Measurements from ENCODE around the gene TAF15. TPM values are rescaled to one million over a fixed set of nuclear protein-coding genes. Genes with fewer than 3 reads are reported as not detected.

The TAF15 gene
- total RNA-seq, 6 experiments from 2014 or later: 41.3 to 75.8 (median 65.4) TPM

DNA sequence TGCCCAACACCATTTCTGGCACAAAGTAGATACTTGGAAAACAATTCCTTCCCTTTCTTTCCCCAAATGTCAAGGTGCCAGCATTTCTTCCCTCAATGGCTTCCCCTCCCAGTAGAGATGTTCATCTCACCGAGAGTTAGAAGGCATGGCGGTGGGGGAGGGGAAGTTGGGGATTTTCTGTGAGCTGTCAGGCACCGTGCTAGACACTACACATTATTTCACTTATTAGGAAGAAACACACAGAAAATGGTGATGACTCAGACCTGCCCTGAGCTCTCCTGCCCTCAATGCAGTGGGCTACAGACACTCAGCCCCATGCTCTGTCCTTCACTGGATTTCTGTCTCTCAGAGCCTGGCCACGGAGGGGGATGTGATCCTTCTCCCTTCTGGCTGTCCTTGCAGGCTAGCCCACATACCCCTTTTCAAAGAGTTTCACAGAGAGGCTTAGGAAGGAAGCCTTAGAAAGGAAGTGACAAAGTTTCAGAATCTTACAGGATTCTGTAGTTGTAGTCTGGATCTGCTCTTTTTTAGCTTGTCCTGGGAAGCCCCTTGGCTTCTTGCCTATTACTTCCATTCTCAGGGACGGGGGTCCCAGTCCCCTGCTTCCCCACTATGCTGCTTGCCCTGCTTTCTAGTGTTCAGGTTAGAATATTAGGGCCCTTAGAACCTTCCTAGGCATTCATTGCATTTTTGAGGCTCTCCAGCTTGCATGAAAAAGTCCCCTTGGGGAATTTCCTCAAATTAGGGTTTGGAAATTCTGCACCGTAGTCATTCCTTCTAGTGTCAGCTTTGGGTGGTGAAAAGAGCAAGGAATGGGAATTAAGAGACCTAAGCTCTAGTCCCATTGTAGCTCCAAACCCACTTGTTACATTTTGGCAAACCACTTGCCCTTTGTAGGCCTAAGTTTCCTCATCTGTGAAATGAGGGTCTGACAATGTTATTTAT lies 83.1 kb downstream of the TAF15 start:
- Histone ChIP-seq H3K4me3 (no peak overlapping the region), H3K27ac (no peak overlapping the region), H3K9me3 (no peaks in the 10 kb centered on the region), H3K36me3 (no peaks in the 10 kb centered on the region), H3K4me1 (peaks cover 0 to 6% (median 0%) of the 10 kb centered on the region in 4 donors), H3K27me3 (no peaks in the 10 kb centered on the region)
- DNase-seq (no peak), ATAC-seq (no peak)
- intact Hi-C loops (cut with DNase I): no loop called here
- no peak for TF ChIP-seq POLR2A (IDR thresholded peaks at IDR 0.05)
- TF ChIP-seq, protein P1, sequence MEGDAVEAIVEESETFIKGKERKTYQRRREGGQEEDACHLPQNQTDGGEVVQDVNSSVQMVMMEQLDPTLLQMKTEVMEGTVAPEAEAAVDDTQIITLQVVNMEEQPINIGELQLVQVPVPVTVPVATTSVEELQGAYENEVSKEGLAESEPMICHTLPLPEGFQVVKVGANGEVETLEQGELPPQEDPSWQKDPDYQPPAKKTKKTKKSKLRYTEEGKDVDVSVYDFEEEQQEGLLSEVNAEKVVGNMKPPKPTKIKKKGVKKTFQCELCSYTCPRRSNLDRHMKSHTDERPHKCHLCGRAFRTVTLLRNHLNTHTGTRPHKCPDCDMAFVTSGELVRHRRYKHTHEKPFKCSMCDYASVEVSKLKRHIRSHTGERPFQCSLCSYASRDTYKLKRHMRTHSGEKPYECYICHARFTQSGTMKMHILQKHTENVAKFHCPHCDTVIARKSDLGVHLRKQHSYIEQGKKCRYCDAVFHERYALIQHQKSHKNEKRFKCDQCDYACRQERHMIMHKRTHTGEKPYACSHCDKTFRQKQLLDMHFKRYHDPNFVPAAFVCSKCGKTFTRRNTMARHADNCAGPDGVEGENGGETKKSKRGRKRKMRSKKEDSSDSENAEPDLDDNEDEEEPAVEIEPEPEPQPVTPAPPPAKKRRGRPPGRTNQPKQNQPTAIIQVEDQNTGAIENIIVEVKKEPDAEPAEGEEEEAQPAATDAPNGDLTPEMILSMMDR (IDR thresholded peaks at IDR 0.05): no peak
- WGBS (ENCODE audit: insufficient coverage, low coverage, low lambda C conversion rate, missing lambda C conversion rate): 27% methylated on average over 5 of the region's 6 CpGs

DNA sequence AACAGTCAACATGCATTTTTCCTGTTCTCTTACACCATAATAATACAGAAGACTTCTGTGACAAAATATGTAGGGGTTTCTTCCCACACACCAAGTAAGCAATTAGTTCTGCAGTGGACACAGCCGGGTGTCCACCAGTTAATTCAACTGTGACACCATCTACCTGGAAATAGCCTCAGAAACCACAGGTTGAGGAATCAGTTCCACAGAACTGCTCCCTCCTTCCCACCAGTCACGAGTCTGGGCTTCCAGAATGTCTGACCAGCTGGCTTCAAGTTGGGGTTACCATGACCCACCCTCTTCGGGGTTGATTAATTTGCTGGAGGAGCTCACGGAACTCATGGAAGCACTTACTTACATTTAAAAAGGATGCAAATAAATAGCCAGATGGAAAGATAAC lies 84.5 kb downstream of the TAF15 start:
- WGBS (ENCODE audit: insufficient coverage, low coverage, low lambda C conversion rate, missing lambda C conversion rate): 80% methylated on average over 2 of the region's 4 CpGs
- Histone ChIP-seq H3K9me3 (no peaks in the 10 kb centered on the region), H3K4me1 (peaks cover 0 to 10% (median 0%) of the 10 kb centered on the region in 4 donors), H3K36me3 (no peaks in the 10 kb centered on the region), H3K27ac (no peak overlapping the region), H3K4me3 (no peak overlapping the region), H3K27me3 (no peaks in the 10 kb centered on the region)
- intact Hi-C loops (cut with DNase I): no loop called here
- ATAC-seq (no peak), DNase-seq (no peak)
- TF ChIP-seq, protein P1 (IDR thresholded peaks at IDR 0.05): no peak
- no peak for TF ChIP-seq POLR2A (IDR thresholded peaks at IDR 0.05)

DNA sequence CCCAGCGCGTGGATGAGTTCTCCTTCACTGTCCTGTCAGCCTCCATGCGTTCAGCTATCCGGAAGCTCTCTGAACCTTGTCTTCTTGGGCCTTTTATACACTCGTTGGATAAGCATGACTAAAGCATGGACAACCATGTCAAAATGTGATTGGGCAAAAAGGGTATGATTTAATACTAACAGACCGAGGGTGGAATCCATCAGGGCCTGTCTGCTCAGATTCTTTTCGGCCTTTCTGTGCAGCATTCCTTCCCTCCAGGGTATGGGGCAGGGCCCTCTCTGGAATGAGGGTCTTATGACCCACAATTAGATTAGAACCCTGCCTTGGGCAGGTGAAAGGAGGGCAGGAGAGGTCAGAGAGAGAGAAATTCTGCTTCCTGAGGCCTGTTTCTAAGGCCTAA lies 84.9 kb downstream of the TAF15 start:
- Histone ChIP-seq H3K27ac (no peak overlapping the region), H3K4me1 (peaks cover 0 to 13% (median 0%) of the 10 kb centered on the region in 4 donors), H3K36me3 (no peaks in the 10 kb centered on the region), H3K9me3 (no peaks in the 10 kb centered on the region), H3K27me3 (no peaks in the 10 kb centered on the region), H3K4me3 (no peak overlapping the region)
- TF ChIP-seq POLR2A (IDR thresholded peaks at IDR 0.05): no peak
- TF ChIP-seq, protein P1 (IDR thresholded peaks at IDR 0.05): no peak
- DNase-seq (no peak), ATAC-seq (no peak)
- WGBS (ENCODE audit: insufficient coverage, low coverage, low lambda C conversion rate, missing lambda C conversion rate): 94% methylated on average over 6 of the region's 7 CpGs
- intact Hi-C loops (cut with DNase I): no loop called here

DNA sequence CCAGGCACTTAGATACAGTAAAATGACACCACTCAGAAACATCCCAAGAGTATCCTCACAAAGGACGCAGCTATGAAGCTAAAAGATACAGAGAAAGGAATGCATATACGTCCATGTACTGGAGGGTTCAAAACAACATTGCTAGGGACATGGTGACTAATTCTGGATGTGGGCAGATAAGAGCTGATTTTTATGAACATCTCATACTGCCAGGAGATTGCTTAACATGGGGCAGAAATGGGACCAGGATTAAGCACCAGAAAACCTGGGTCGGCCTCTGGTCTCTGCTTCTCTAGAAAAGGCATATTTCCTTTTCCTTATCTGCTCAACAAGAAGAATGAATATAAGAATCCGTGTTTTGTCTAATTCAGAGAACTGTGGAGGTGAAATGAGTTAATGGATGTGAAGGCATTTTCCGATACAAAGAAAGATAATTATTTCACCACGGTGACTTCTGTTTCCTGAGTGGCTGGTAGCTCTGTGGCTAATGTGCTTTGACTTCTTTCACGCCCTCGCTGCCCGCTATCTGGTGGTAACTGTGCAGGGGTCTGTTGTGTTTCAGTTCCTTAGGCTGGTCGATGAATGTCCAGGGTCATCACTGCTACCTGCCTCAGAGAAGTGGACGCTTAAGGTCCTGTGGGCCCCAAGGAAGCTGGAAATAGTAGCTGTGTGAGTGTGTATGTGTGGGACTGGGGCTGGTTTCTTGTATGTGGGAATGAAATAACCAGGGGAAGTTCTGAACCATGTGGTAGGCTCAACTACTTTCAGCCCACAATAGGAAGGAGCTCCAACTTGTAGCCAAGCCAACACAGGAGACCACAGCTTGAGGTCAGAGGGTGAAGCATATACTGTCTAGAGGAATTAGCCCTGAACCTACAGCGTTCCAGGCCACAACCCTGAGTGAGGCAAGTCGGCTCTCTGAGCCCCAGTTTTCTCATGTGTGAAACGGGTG lies 86.6 kb downstream of the TAF15 start:
- TF ChIP-seq, protein P1 (IDR thresholded peaks at IDR 0.05): no peak
- TF ChIP-seq POLR2A (IDR thresholded peaks at IDR 0.05): no peak
- no peak overlapping the region for H3K27ac ChIP-seq
- DNase-seq: no peak
- ATAC-seq: peak in 3 of 4 donors; percentile 20 to 40 (median 32)
- H3K4me1 ChIP-seq: peaks cover 0 to 7% (median 0%) of the 10 kb centered on the region in 4 donors
- H3K36me3 ChIP-seq: no peaks in the 10 kb centered on the region
- intact Hi-C loops (cut with DNase I): no loop called here
- no peaks in the 10 kb centered on the region for H3K27me3 ChIP-seq
- 61% methylated on average over 14 of the region's 14 CpGs for WGBS (ENCODE audit: insufficient coverage, low coverage, low lambda C conversion rate, missing lambda C conversion rate)
- H3K4me3 ChIP-seq: no peak overlapping the region
- H3K9me3 ChIP-seq: no peaks in the 10 kb centered on the region

Small RNA genes lying within 50 kb of the gene (small RNA-seq; reads per million reads assigned to genes)
- 414 to 644 reads per million in 2 experiments for gene RF00100

Other genes with a start within 250 kb of the TAF15 start
- under 1 TPM in 2 of 6 experiments, not detected in 4; 0.12 to 0.42 TPM for gene SLFN14, start 248.7 kb upstream of the TAF15 start, total RNA-seq
- gene PEX12, start 230.9 kb upstream of the TAF15 start, total RNA-seq: 1 to 10 TPM; 2.9 to 6.4 (median 4.3) TPM
- gene AP2B1, start 222.2 kb upstream of the TAF15 start, total RNA-seq: 10 to 100 TPM; 33.8 to 62.7 (median 40.8) TPM
- gene RASL10B, start 77.8 kb upstream of the TAF15 start, total RNA-seq: 1 to 10 TPM in 5 of 6 experiments, under 1 TPM in 1; 0.31 to 2.8 (median 2.3) TPM
- gene GAS2L2, start 56.2 kb upstream of the TAF15 start, total RNA-seq: not detected
- not detected for gene C17orf50, start 48.6 kb upstream of the TAF15 start, total RNA-seq
- under 1 TPM in 3 of 6 experiments, not detected in 3; 0.22 to 0.28 (median 0.25) TPM for gene MMP28, start 13.8 kb upstream of the TAF15 start, total RNA-seq
- not detected for gene HEATR9, start 59.4 kb downstream of the TAF15 start, total RNA-seq
- 1 to 10 TPM in 5 of 6 experiments, under 1 TPM in 1; 0.53 to 3.4 (median 2.5) TPM for gene CCL5, start 70.9 kb downstream of the TAF15 start, total RNA-seq
- gene RDM1, start 121.3 kb downstream of the TAF15 start, total RNA-seq: not detected
- not detected for gene LYZL6, start 134.2 kb downstream of the TAF15 start, total RNA-seq
- gene CCL16, start 172.0 kb downstream of the TAF15 start, total RNA-seq: 10 to 100 TPM; 26.5 to 52.6 (median 36.5) TPM
- 100 to 1,000 TPM in 1 of 6 experiments, 10 to 100 TPM in 4, 1 to 10 TPM in 1; 8.9 to 130 (median 30.7) TPM for gene CCL14, start 177.2 kb downstream of the TAF15 start, total RNA-seq
- 10 to 100 TPM; 11.0 to 19.2 (median 16.2) TPM for gene CCL15, start 192.1 kb downstream of the TAF15 start, total RNA-seq
- 10 to 100 TPM in 1 of 6 experiments, 1 to 10 TPM in 5; 1.1 to 12.7 (median 2.1) TPM for gene CCL23, start 208.5 kb downstream of the TAF15 start, total RNA-seq

Data from right lobe of liver (tissue), 6 donors.